Right atrium auricular region (tissue), 2 donors: ENCODE measurements around the gene EREG. TPM values are rescaled to one million over a fixed set of nuclear protein-coding genes. Genes with fewer than 3 reads are reported as not detected.

Experiments
- DNase-seq: peaks from one replicate; pipeline ENCODE4 v3.0.0-alpha.2; 2019; ENCODE audit warnings: low spot score
- H3K27ac ChIP-seq, 2 donors: fragments of 200-600 bp; sonication (generic); 1 replicate in 1 of 2; 2 replicates in 1 of 2; pipeline ENCODE4 v1.5.1; 2016 to 2019
- H3K27me3 ChIP-seq, 2 donors: fragments of 200-600 bp; sonication (generic); one replicate each; pipeline versions ENCODE4 v1.5.1 to v1.6.0; 2017 to 2019
- H3K36me3 ChIP-seq: fragments of 200-600 bp; sonication (generic); one replicate; pipeline ENCODE4 v1.5.1; 2016
- H3K4me1 ChIP-seq, 2 donors: fragments of 200-600 bp; sonication (generic); one replicate each; pipeline versions ENCODE4 v1.5.1 to v1.6.0; 2017 to 2019
- H3K4me3 ChIP-seq, 2 donors: fragments of 200-600 bp; sonication (generic); 1 replicate in 1 of 2; 2 replicates in 1 of 2; pipeline ENCODE4 v1.5.1; 2017 to 2019; ENCODE audit warnings: mild to moderate bottlenecking in 1 of 2, moderate library complexity in 1 of 2
- H3K9me3 ChIP-seq, 2 donors: fragments of 200-600 bp; sonication (generic); one replicate each; pipeline ENCODE4 v1.5.1; 2019
- CTCF ChIP-seq, 2 donors: fragments of 200-600 bp; sonication (generic); IDR thresholded peaks; one replicate each; pipeline ENCODE4 v1.5.1; 2019; ENCODE audit warnings: antibody characterized with exemption in 2 of 2
- total RNA-seq, 2 donors: library from RNA; depleted of rRNA; stranded (reverse); fragments of >200 nt; gene quantifications; one replicate each; pipeline ENCODE4 v1.1.0, GENCODE V29; 2016

The EREG gene
- total RNA-seq, 2 donors from 2014 or later = 0.31 to 3.1 TPM

GRCh38 chr4:74374128-74374527, 9.2 kb downstream of the EREG start:
- no peak for TF ChIP-seq CTCF (IDR thresholded peaks at IDR 0.05)
- H3K4me3 ChIP-seq = no peak overlapping the region

GRCh38 chr4:74374561-74375327, 9.8 kb downstream of the EREG start:
- H3K4me1 ChIP-seq = no peaks in the 10 kb centered on the region
- DNase-seq = peak; percentile 74
- H3K4me3 ChIP-seq = no peak overlapping the region
- no peak overlapping the region for H3K27ac ChIP-seq
- H3K27me3 ChIP-seq = no peaks in the 10 kb centered on the region
- no peak for TF ChIP-seq CTCF (IDR thresholded peaks at IDR 0.05)
- no peaks in the 10 kb centered on the region for H3K9me3 ChIP-seq
- H3K36me3 ChIP-seq = no peaks in the 10 kb centered on the region

More at GRCh38 chr4:74374128-74374527, 9.2 kb downstream of the EREG start:
- H3K4me1 ChIP-seq = no peaks in the 10 kb centered on the region
- DNase-seq = no peak
- no peak overlapping the region for H3K27ac ChIP-seq
- H3K36me3 ChIP-seq = no peaks in the 10 kb centered on the region
- H3K9me3 ChIP-seq = no peaks in the 10 kb centered on the region
- no peaks in the 10 kb centered on the region for H3K27me3 ChIP-seq

GRCh38 chr4:74375824-74376426, 11.0 kb downstream of the EREG start:
- Histone ChIP-seq H3K9me3 (no peaks in the 10 kb centered on the region), H3K4me1 (no peaks in the 10 kb centered on the region), H3K27ac (no peak overlapping the region), H3K27me3 (no peaks in the 10 kb centered on the region), H3K36me3 (no peaks in the 10 kb centered on the region), H3K4me3 (no peak overlapping the region)
- TF ChIP-seq CTCF (IDR thresholded peaks at IDR 0.05) = no peak
- DNase-seq = no peak

- peak in 1 of 2 donors; percentile 72 for TF ChIP-seq CTCF (IDR thresholded peaks at IDR 0.05)
- DNase-seq = no peak
- Histone ChIP-seq H3K4me3 (no peak overlapping the region), H3K36me3 (no peaks in the 10 kb centered on the region), H3K27me3 (no peaks in the 10 kb centered on the region), H3K4me1 (no peaks in the 10 kb centered on the region), H3K9me3 (no peaks in the 10 kb centered on the region), H3K27ac (no peak overlapping the region)
Observed at GRCh38 chr4:74376888-74377483, 12.0 kb downstream of the EREG start.

- Histone ChIP-seq H3K27me3 (no peaks in the 10 kb centered on the region), H3K4me3 (no peak overlapping the region), H3K27ac (no peak overlapping the region), H3K9me3 (no peaks in the 10 kb centered on the region), H3K4me1 (no peaks in the 10 kb centered on the region), H3K36me3 (no peaks in the 10 kb centered on the region)
- TF ChIP-seq CTCF (IDR thresholded peaks at IDR 0.05) = no peak
- no peak for DNase-seq
Observed at GRCh38 chr4:74377714-74378113, 12.8 kb downstream of the EREG start.
